NCI-H1417 treated with DMSO at 0.1 percent for 48 hours (cell line): Measurements from ENCODE around the gene AEN.

Experiments used
- DNase-seq: peaks from one replicate; lab custom pipeline; 2025; lab: John Stamatoyannopoulos, UW

The AEN gene

GRCh38 chr15:88613074-88613944, 7.8 kb upstream of the AEN start:
- DNase-seq = no peak

GRCh38 chr15:88615303-88616107, 5.6 kb upstream of the AEN start:
- DNase-seq = no peak

- no peak for DNase-seq
Observed at GRCh38 chr15:88616240-88616639, 4.9 kb upstream of the AEN start.

DNA sequence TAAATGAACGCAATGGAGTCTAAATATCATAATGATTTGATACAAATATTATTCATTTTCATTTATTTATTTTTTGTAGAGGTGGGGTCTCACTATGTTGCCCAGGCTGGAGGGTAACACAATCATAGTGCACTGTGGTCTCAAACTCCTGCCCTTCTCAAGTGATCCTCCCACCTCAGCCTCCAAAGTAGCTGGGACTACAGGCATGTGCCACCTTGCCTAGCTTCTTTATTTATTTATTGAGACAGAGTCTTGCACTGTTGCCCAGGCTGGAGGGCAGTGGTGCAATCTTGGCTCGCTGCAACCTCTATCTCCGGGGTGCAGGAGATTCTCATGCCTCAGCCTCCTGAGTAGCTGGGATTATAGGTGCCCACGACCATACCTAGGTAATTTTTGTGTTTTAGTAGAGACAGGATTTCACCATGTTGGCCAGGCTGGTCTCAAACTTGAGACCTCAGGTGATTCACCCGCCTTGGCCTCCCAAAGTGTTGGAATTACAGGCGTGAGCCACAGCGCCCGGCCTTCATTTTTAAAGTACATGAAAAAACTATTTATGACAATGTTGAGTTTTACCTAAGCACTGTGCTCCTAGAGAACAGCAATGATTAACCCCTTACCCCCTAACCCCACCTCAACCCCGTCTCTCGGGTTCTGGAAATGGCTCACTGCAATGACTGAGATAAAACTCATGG, 4.0 kb upstream of the AEN start:
- no peak for DNase-seq

GRCh38 chr15:88617790-88618189, 3.4 kb upstream of the AEN start:
- no peak for DNase-seq

GRCh38 chr15:88618686-88619085, 2.5 kb upstream of the AEN start:
- no peak for DNase-seq

DNA sequence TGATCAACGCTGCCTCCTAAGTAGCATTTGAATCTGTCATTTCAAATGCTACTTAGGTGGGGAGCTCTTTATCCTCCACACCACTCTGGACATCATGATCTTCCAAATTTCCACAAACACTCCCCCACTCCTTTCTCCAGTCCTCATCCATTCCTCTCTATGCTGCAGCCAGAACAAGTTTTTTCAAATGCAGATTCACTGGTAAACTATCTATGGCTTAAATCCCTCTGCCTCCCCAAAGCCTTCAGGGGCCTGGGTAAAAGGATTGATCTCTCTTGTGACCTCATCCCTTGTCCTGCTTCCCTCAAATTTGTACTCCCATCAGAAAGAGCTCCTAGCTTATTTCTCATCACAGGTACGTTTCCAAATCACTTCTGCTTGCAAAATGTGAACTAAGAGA, 1.3 kb upstream of the AEN start:
- DNase-seq = no peak

- no peak for DNase-seq
Observed at GRCh38 chr15:88621789-88622604, 857 bp downstream of the AEN start.

GRCh38 chr15:88622605-88622975, 1.4 kb downstream of the AEN start:
- no peak for DNase-seq

- DNase-seq = no peak
Observed at GRCh38 chr15:88623061-88623460, 1.9 kb downstream of the AEN start.

- no peak for DNase-seq
Observed at GRCh38 chr15:88623632-88624031, 2.5 kb downstream of the AEN start.

DNA sequence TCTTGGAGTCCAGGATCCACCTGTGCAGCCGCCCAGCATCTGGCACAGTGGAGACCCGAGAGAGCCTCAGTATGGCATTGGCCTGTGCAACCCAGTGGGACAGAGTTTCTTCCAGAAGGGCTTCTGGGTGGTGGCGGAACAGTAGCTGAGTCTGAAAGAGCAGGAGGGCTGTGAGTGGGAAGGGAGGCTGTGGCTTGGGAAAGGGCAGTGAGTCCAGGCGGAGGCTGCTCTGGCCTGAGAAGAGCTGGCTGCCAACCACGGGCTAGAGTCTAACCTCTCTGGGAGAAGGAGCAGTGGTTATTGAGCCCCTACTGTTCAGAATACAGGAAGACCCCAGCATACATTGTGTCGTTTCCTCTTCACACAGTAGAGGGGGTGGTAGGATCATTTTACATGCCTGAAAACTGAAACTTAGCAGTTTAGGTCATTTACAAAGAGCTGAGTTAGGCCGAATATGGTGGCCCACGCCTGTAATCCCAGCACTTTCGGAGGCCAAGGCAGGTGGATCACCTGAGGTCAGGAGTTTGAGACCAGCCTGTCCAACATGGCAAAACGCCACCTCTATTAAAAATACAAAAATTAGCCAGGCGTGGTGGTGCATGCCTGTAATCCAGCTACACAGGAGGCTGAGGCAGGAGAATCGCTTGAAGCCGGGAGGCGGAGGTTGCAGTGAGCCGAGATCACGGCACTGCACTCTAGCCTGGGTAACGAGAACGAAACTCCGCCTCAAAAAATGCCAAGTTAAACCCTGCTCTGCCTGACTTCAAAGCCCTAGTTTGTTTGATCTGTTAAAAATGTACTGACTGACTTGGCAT, 3.2 kb downstream of the AEN start:
- DNase-seq = no peak

DNA sequence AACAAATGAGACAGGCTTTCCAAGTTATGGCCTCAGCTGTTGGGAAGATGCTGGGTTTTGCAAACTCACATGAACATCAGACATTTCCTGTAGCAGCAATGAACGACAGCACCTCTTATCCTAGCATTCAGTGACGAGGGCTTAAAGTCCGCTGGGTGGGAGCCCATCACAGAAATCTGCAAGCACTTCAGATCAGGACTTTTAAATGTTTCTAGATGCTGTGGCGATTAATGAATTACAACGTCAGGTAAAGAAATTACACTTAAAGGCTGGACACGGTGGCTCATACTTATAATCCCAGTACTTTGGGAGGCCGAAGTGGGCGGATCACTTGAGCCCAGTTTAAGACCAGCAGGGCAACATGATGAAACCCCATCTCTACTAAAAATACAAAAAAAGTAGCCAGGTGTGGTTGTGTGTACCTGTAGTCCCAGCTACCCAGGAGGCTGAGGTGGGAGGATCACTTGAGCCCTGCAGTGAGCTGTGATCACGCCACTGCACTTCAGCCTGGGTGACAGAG, 3.9 kb downstream of the AEN start:
- DNase-seq = no peak

DNA sequence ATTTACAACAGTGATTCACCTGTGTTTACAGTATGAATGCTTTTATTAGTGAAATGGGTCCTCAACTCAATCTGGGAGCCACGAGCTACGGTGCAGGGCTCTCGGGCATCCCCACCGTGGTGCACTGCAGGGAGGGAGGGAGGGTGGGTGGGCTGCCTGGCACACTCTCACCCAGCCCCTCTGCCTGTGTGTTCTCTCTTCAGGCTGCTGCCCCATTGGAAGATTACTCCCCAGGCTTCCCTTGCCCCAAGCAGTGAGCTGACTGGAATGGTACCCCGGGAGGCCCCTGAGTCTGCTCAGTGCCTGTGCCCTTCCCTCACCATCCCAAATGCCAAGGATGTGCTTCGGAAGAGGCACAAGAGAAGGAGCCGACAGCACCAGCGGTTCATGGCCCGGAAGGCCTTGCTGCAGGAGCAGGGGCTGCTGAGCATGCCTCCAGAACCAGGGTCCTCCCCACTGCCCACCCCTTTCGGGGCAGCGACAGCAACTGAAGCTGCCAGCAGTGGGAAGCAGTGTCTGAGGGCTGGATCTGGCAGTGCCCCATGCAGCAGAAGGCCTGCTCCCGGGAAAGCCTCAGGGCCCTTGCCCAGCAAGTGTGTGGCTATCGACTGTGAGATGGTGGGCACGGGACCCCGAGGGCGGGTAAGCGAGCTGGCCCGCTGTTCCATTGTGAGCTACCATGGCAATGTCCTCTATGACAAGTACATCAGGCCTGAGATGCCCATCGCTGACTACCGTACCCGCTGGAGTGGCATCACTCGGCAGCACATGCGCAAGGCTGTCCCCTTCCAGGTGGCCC, 5.0 kb downstream of the AEN start:
- DNase-seq = no peak

DNA sequence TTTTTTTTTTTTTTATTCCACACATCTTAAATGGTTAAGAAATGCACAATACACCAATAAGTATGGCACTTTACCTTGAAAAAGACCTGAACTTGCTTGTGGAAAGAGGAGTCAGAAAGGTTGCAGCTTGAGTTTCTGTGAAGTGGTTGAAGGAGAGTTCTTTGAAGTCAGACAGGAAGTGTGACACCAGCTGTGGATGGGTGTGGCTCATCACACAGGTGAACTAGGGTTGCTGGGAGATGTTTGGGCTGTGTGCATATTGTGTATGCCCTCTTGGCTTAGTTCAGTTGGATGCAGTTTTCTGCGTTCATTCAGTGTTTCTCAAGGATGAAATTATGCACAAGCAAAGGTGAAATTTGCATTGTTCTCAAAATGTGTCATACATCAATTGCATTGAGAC, 6.3 kb downstream of the AEN start:
- no peak for DNase-seq

- DNase-seq = no peak
Observed at GRCh38 chr15:88628018-88628654, 7.0 kb downstream of the AEN start.

DNA sequence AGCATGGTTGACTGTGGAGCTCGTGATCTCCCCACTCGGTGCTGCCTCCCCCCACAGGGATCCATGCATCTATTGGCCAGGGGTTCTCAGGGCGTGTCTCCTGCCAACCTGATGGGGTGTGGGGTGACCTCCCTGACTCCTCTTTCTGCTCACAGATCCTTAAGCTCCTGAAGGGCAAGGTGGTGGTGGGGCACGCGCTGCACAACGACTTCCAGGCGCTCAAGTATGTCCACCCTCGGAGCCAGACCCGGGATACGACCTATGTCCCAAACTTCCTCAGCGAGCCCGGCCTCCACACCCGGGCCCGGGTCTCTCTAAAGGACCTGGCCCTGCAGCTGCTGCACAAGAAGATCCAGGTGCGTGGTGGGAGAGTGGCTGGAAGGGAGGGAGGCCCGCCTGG, 7.9 kb downstream of the AEN start:
- DNase-seq = no peak

DNA sequence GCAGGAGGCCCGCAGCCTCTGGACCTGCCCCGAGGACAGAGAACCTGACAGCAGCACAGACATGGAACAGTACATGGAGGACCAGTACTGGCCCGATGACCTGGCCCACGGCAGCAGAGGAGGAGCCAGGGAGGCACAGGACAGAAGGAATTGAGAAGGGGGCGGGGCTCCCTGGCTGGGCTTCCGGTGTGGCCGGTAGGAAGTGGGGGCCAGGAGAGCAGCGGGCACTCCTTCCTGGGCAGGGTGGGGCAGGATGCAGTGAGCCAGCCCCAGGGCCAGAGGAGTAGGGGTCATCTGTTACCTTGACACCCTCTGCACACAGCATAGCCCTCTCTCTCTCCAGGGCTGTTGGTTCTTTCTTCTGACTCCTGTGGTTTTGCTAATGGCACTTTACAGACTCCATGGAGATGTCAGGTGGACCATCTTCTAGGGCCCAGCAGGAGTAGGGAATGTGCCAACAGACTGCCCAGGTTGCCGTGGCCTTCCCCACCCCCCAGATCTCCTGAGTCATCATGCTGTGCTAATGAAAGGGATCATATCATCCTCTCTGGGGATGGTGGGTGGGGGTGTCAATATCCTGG, 9.1 kb downstream of the AEN start:
- DNase-seq = no peak
